ENCODE measurements around the gene ZKSCAN1.

Gene ZKSCAN1

GRCh38 chr7:100038326-100038725, 22.9 kb downstream of the ZKSCAN1 start:
- no peak for DNase-seq (ENCODE audit: low read depth)

GRCh38 chr7:100040575-100040974, 25.2 kb downstream of the ZKSCAN1 start:
- DNase-seq (ENCODE audit: low read depth): no peak

GRCh38 chr7:100044718-100045117, 29.3 kb downstream of the ZKSCAN1 start:
- no peak for DNase-seq (ENCODE audit: low read depth)

GRCh38 chr7:100048680-100049079, 33.3 kb downstream of the ZKSCAN1 start:
- DNase-seq (ENCODE audit: low read depth): no peak

GRCh38 chr7:100049441-100050291, 34.3 kb downstream of the ZKSCAN1 start, which contains the start of gene ZSCAN21:
ZSCAN21 (plus strand) TSS chr7:100049774; CDS start chr7:100057007, 7,233 bp downstream.
- peak; percentile 85 for DNase-seq (ENCODE audit: low read depth)

GRCh38 chr7:100051611-100052010, 36.2 kb downstream of the ZKSCAN1 start:
- DNase-seq (ENCODE audit: low read depth): no peak

- DNase-seq (ENCODE audit: low read depth): peak; percentile 59
These were observed 37.8 kb downstream of the ZKSCAN1 start for GRCh38 chr7:100053215-100053614.

GRCh38 chr7:100057006-100057405, 41.6 kb downstream of the ZKSCAN1 start:
- no peak for DNase-seq (ENCODE audit: low read depth)

GRCh38 chr7:100059251-100059739, 43.9 kb downstream of the ZKSCAN1 start:
- no peak for DNase-seq (ENCODE audit: low read depth)

GRCh38 chr7:100061518-100062193, 46.3 kb downstream of the ZKSCAN1 start:
- no peak for DNase-seq (ENCODE audit: low read depth)

- no peak for DNase-seq (ENCODE audit: low read depth)
These were observed 48.0 kb downstream of the ZKSCAN1 start for GRCh38 chr7:100063376-100063775.

GRCh38 chr7:100064162-100064561, 48.8 kb downstream of the ZKSCAN1 start:
- DNase-seq (ENCODE audit: low read depth): no peak

- peak; percentile 70 for DNase-seq (ENCODE audit: low read depth)
These were observed 50.2 kb downstream of the ZKSCAN1 start for GRCh38 chr7:100065452-100066186.

- no peak for DNase-seq (ENCODE audit: low read depth)
These were observed 51.6 kb downstream of the ZKSCAN1 start for GRCh38 chr7:100066953-100067352.

- no peak for DNase-seq (ENCODE audit: low read depth)
These were observed 54.6 kb downstream of the ZKSCAN1 start for GRCh38 chr7:100069991-100070390.

GRCh38 chr7:100071018-100071723, 55.8 kb downstream of the ZKSCAN1 start:
- no peak for DNase-seq (ENCODE audit: low read depth)

- DNase-seq (ENCODE audit: low read depth): no peak
These were observed 57.1 kb downstream of the ZKSCAN1 start for GRCh38 chr7:100072462-100072861.

- no peak for DNase-seq (ENCODE audit: low read depth)
These were observed 59.4 kb downstream of the ZKSCAN1 start for GRCh38 chr7:100074841-100075240.

- DNase-seq (ENCODE audit: low read depth): no peak
These were observed 60.0 kb downstream of the ZKSCAN1 start for GRCh38 chr7:100075418-100075817.

- DNase-seq (ENCODE audit: low read depth): no peak
These were observed 61.8 kb downstream of the ZKSCAN1 start for GRCh38 chr7:100077205-100077604.

- no peak for DNase-seq (ENCODE audit: low read depth)
These were observed 63.7 kb downstream of the ZKSCAN1 start for GRCh38 chr7:100079024-100079560.

Data from iris pigment epithelial cell (primary cell).